Stomach (tissue), 4 donors: Measurements from ENCODE around the gene NCOR1.

ENCODE experiments used
- EP300 ChIP-seq: sonication (generic); formaldehyde crosslinking; IDR thresholded peaks from one replicate; pipeline ENCODE4 v1.6.1; 2017; ENCODE audit warnings: antibody characterized with exemption
- POLR2AphosphoS5 ChIP-seq, 3 donors: sonication (generic); formaldehyde crosslinking; IDR thresholded peaks; one replicate each; pipeline ENCODE4 v1.6.1; 2016; ENCODE audit warnings: antibody characterized with exemption in 3 of 3
- TF ChIP-seq, protein P1 (sequence below), 7 experiments: fragments of 450-650 bp in 4 of 7; fragments of 200-600 bp in 3 of 7; sonication (generic) in 3 of 7; IDR thresholded peaks; one replicate each; pipeline ENCODE4 v1.5.1; 2016 to 2019; ENCODE audit warnings: antibody characterized with exemption in 7 of 7, control low read depth in 2 of 7, mild to moderate bottlenecking in 1 of 7

DNA sequence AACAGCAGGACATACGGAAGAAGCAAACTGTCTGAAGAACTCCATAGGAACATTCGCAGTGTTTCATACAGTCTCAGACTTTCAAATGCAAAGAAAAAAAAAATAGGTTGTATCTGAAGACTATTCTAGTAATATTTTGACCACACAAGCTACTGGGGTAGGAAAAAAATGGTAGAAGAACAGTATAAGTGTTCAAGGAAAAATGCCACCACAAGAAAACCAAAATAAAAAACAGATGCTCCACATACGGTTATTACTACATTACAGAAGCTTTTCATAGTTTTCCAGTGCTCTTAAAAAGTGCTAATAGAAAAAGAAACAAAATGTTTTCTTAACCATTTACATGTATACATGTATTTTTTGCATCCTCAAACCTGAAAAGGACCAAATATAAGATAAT lies 3.7 kb downstream of the NCOR1 start:
- TF ChIP-seq, protein P1, sequence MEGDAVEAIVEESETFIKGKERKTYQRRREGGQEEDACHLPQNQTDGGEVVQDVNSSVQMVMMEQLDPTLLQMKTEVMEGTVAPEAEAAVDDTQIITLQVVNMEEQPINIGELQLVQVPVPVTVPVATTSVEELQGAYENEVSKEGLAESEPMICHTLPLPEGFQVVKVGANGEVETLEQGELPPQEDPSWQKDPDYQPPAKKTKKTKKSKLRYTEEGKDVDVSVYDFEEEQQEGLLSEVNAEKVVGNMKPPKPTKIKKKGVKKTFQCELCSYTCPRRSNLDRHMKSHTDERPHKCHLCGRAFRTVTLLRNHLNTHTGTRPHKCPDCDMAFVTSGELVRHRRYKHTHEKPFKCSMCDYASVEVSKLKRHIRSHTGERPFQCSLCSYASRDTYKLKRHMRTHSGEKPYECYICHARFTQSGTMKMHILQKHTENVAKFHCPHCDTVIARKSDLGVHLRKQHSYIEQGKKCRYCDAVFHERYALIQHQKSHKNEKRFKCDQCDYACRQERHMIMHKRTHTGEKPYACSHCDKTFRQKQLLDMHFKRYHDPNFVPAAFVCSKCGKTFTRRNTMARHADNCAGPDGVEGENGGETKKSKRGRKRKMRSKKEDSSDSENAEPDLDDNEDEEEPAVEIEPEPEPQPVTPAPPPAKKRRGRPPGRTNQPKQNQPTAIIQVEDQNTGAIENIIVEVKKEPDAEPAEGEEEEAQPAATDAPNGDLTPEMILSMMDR (IDR thresholded peaks at IDR 0.05) = no peak
- no peak for TF ChIP-seq POLR2AphosphoS5 (IDR thresholded peaks at IDR 0.05)
- TF ChIP-seq EP300 = no peak
